RWPE2 (cell line): Measurements from ENCODE around the gene PPP1R12C.

Source experiments
- ATAC-seq: fragments of 200-7000 bp; cut with Tn5 transposase; 3 replicates; pipeline ENCODE4 v1.9.1; 2021; ENCODE audit warnings: low read depth
- DNase-seq: peaks from one replicate; pipeline ENCODE4 v3.0.0-alpha.2; 2020; ENCODE audit warnings: low spot score
- H3K27ac ChIP-seq: fragments of 450-650 bp; 2 replicates; pipeline ENCODE4 v1.5.1; 2017; ENCODE audit warnings: mild to moderate bottlenecking; ENCODE audit not compliant: poor library complexity, severe bottlenecking
- H3K27me3 ChIP-seq: fragments of 250-450 bp; sonication (Bioruptor Pico); 2 replicates; pipeline ENCODE4 v1.5.1; 2021; ENCODE audit warnings: mild to moderate bottlenecking, moderate library complexity; ENCODE audit not compliant: insufficient read depth, poor library complexity, severe bottlenecking
- H3K36me3 ChIP-seq: fragments of 250-450 bp; sonication (Bioruptor Pico); 2 replicates; pipeline ENCODE4 v1.5.1; 2020; ENCODE audit warnings: low read depth, mild to moderate bottlenecking, moderate library complexity
- H3K4me1 ChIP-seq: fragments of 250-450 bp; sonication (Bioruptor Pico); 2 replicates; pipeline ENCODE4 v1.5.1; 2021; ENCODE audit warnings: mild to moderate bottlenecking, moderate library complexity; ENCODE audit not compliant: insufficient read depth, poor library complexity, severe bottlenecking
- H3K4me3 ChIP-seq: fragments of 250-450 bp; sonication (Bioruptor Pico); 2 replicates; pipeline ENCODE4 v1.5.1; 2021; ENCODE audit warnings: mild to moderate bottlenecking, moderate library complexity; ENCODE audit not compliant: severe bottlenecking
- H3K9me3 ChIP-seq: fragments of 250-450 bp; sonication (Bioruptor Pico); 2 replicates; pipeline ENCODE4 v1.5.1; 2021; ENCODE audit warnings: mild to moderate bottlenecking, moderate library complexity; ENCODE audit not compliant: severe bottlenecking
- CTCF ChIP-seq: fragments of 450-650 bp; IDR thresholded peaks from one replicate; pipeline ENCODE4 v1.5.1; 2017; ENCODE audit warnings: mild to moderate bottlenecking, moderate library complexity; ENCODE audit not compliant: poor library complexity, severe bottlenecking

PPP1R12C gene

GRCh38 chr19:55103190-55103589 is 14.2 kb downstream of the PPP1R12C start:
- peaks cover 20% of the 10 kb centered on the region for H3K36me3 ChIP-seq
- H3K4me3 ChIP-seq: no peak overlapping the region
- no peak for ATAC-seq
- TF ChIP-seq CTCF: no peak
- no peaks in the 10 kb centered on the region for H3K9me3 ChIP-seq
- no peak overlapping the region for H3K27ac ChIP-seq
- H3K27me3 ChIP-seq: no peaks in the 10 kb centered on the region
- H3K4me1 ChIP-seq: no peaks in the 10 kb centered on the region
- DNase-seq: no peak

GRCh38 chr19:55101261-55101660 is 16.2 kb downstream of the PPP1R12C start:
- no peak for TF ChIP-seq CTCF
- ATAC-seq: no peak
- no peak for DNase-seq
- Histone ChIP-seq H3K4me3 (no peak overlapping the region), H3K36me3 (peaks cover 20% of the 10 kb centered on the region), H3K9me3 (no peaks in the 10 kb centered on the region), H3K4me1 (no peaks in the 10 kb centered on the region), H3K27ac (no peak overlapping the region), H3K27me3 (no peaks in the 10 kb centered on the region)

- Histone ChIP-seq H3K9me3 (no peaks in the 10 kb centered on the region), H3K27ac (no peak overlapping the region), H3K27me3 (no peaks in the 10 kb centered on the region), H3K36me3 (peaks cover 23% of the 10 kb centered on the region), H3K4me1 (no peaks in the 10 kb centered on the region), H3K4me3 (no peak overlapping the region)
- ATAC-seq (no peak), DNase-seq (no peak)
- no peak for TF ChIP-seq CTCF
Observed at GRCh38 chr19:55099557-55100506, 17.6 kb downstream of the PPP1R12C start.

GRCh38 chr19:55098716-55099556 is 18.5 kb downstream of the PPP1R12C start:
- ATAC-seq (no peak), DNase-seq (peak; percentile 52)
- Histone ChIP-seq H3K4me3 (no peak overlapping the region), H3K27ac (no peak overlapping the region), H3K4me1 (no peaks in the 10 kb centered on the region), H3K9me3 (no peaks in the 10 kb centered on the region), H3K27me3 (no peaks in the 10 kb centered on the region), H3K36me3 (peaks cover 29% of the 10 kb centered on the region)
- no peak for TF ChIP-seq CTCF
